SK-N-SH (cell line): ENCODE data around the gene SCN4A. TPM values are rescaled to one million over a fixed set of nuclear protein-coding genes. Genes with fewer than 3 reads are reported as not detected.

Experiments used
- CTCF ChIA-PET: fragments of 300-600, 350-600 bp; formaldehyde crosslinking; extraction: SDS; loops from one replicate; lab custom pipeline; 2021; lab: Yijun Ruan, JAX
- POLR2A ChIA-PET: fragments of 350-600 bp; sonication (Branson Sonifier 250); formaldehyde crosslinking; extraction: SDS; loops from one replicate; lab custom pipeline; 2020; ENCODE audit warnings: antibody characterized with exemption, inconsistent platforms; lab: Yijun Ruan, JAX
- DNase-seq: peaks from one replicate; pipeline ENCODE4 v3.0.0; 2012
- H2AFZ ChIP-seq: fragments of 200-600 bp; sonication (generic); 2 replicates; pipeline ENCODE4 v1.8.1; 2016; ENCODE audit warnings: antibody characterized with exemption, mild to moderate bottlenecking, low read depth
- H3F3A ChIP-seq: fragments of 200-600 bp; sonication (generic); replicated peaks from 2 replicates; pipeline ENCODE3; 2016; ENCODE audit warnings: antibody characterized with exemption, mild to moderate bottlenecking; ENCODE audit not compliant: insufficient read depth
- H3K27ac ChIP-seq, 2 experiments: fragments of 200-500 bp in 1 of 2; fragments of 200-600 bp in 1 of 2; sonication (Bioruptor generic) in 1 of 2; sonication (generic), shearing (Covaris generic) in 1 of 2; 2 replicates each; pipeline versions ENCODE4 v1.5.1 to v1.6.1; 2014 to 2016; ENCODE audit warnings: low read depth in 2 of 2, inconsistent platforms in 1 of 2, low read length in 1 of 2, mild to moderate bottlenecking in 1 of 2, mixed read lengths in 1 of 2
- H3K27me3 ChIP-seq: fragments of 200-600 bp; sonication (generic), shearing (Covaris generic); 2 replicates; pipeline ENCODE4 v1.6.1; 2016; ENCODE audit warnings: mixed run types; ENCODE audit not compliant: insufficient read depth
- H3K36me3 ChIP-seq, 2 experiments: fragments of 200-500 bp in 1 of 2; fragments of 200-600 bp in 1 of 2; sonication (Bioruptor generic) in 1 of 2; sonication (generic) in 1 of 2; replicated peaks in 1 of 2; 2 replicates each; pipeline versions ENCODE3 to v1.5.1; 2014 to 2016; ENCODE audit warnings: low read length in 1 of 2, mild to moderate bottlenecking in 1 of 2; ENCODE audit not compliant: insufficient read depth in 2 of 2, control insufficient read depth in 1 of 2
- H3K4me1 ChIP-seq, 2 experiments: fragments of 200-500 bp in 1 of 2; fragments of 200-600 bp in 1 of 2; sonication (Bioruptor generic) in 1 of 2; sonication (generic), shearing (Covaris generic) in 1 of 2; 2 replicates each; pipeline versions ENCODE4 v1.5.1 to v1.6.1; 2014 to 2016; ENCODE audit warnings: low read depth in 1 of 2, low read length in 1 of 2, mixed run types in 1 of 2; ENCODE audit not compliant: insufficient read depth in 2 of 2, control insufficient read depth in 1 of 2
- H3K4me2 ChIP-seq: fragments of 200-600 bp; sonication (generic), shearing (Covaris generic); 2 replicates; pipeline ENCODE4 v1.6.1; 2017; ENCODE audit warnings: mixed run types
- H3K4me3 ChIP-seq, 2 experiments: fragments of 200-500 bp in 1 of 2; fragments of 200-600 bp in 1 of 2; sonication (Bioruptor generic) in 1 of 2; sonication (generic), shearing (Covaris generic) in 1 of 2; 2 replicates each; pipeline versions ENCODE4 v1.5.1 to v1.8.1; 2014 to 2016; ENCODE audit warnings: low read depth in 2 of 2, inconsistent platforms in 1 of 2, low read length in 1 of 2, mild to moderate bottlenecking in 1 of 2, mixed read lengths in 1 of 2, moderate library complexity in 1 of 2
- H3K79me2 ChIP-seq: fragments of 200-600 bp; sonication (generic); 2 replicates; pipeline ENCODE4 v1.8.1; 2017; ENCODE audit warnings: mild to moderate bottlenecking; ENCODE audit not compliant: insufficient read depth
- H3K9ac ChIP-seq: fragments of 200-600 bp; sonication (generic); 2 replicates; pipeline ENCODE4 v1.6.1; 2017; ENCODE audit warnings: mixed run types
- H3K9me2 ChIP-seq: fragments of 200-600 bp; sonication (generic); 2 replicates; pipeline ENCODE4 v1.6.1; 2017; ENCODE audit warnings: mixed run types
- H3K9me3 ChIP-seq: fragments of 200-600 bp; sonication (generic); 2 replicates; pipeline ENCODE4 v1.6.1; 2017; ENCODE audit warnings: mixed run types, mild to moderate bottlenecking, moderate library complexity
- H4K20me1 ChIP-seq: fragments of 200-600 bp; sonication (generic); 2 replicates; pipeline ENCODE4 v1.6.1; 2017; ENCODE audit warnings: mild to moderate bottlenecking, mixed run types; ENCODE audit not compliant: insufficient read depth
- ELF1 ChIP-seq: IDR thresholded peaks from 2 replicates; pipeline ENCODE4 v1.4.0; 2012
- EZH2phosphoT487 ChIP-seq: fragments of 200-600 bp; sonication (generic); IDR thresholded peaks from 2 replicates; pipeline ENCODE4 v1.6.1; 2017; ENCODE audit warnings: low read depth, mixed run types, mild to moderate bottlenecking, antibody characterized with exemption, moderate library complexity, borderline replicate concordance
- FOXM1 ChIP-seq: IDR thresholded peaks from 2 replicates; pipeline ENCODE4 v1.4.0; 2012; ENCODE audit warnings: low read depth, mild to moderate bottlenecking
- GABPA ChIP-seq: IDR thresholded peaks from 2 replicates; pipeline ENCODE4 v1.4.0; 2012; ENCODE audit warnings: low read depth, mild to moderate bottlenecking
- GATA2 ChIP-seq: sonication (generic); formaldehyde crosslinking; IDR thresholded peaks from 2 replicates; pipeline ENCODE4 v1.5.0; 2020; ENCODE audit warnings: mild to moderate bottlenecking, missing genetic modification reagents
- JUND ChIP-seq: IDR thresholded peaks from 2 replicates; pipeline ENCODE4 v1.4.0; 2012
- RCOR1 ChIP-seq: fragments of 150-350 bp; IDR thresholded peaks from 2 replicates; pipeline ENCODE4 v1.6.1; 2017; ENCODE audit warnings: antibody characterized with exemption, low read length
- RFX5 ChIP-seq: IDR thresholded peaks from 2 replicates; pipeline ENCODE4 v1.6.1; 2012; ENCODE audit warnings: mild to moderate bottlenecking, improper control_type of control experiment, low read length
- RXRA ChIP-seq: IDR thresholded peaks from 2 replicates; pipeline ENCODE4 v1.4.0; 2012; ENCODE audit warnings: low read depth, mild to moderate bottlenecking, borderline replicate concordance
- SMC3 ChIP-seq: IDR thresholded peaks from 2 replicates; pipeline ENCODE4 v1.6.1; 2012; ENCODE audit warnings: low read depth, low read length, improper control_type of control experiment
- TAF1 ChIP-seq: IDR thresholded peaks from 2 replicates; pipeline ENCODE4 v1.6.1; 2012; ENCODE audit warnings: low read depth, mild to moderate bottlenecking, low read length, moderate library complexity, borderline replicate concordance
- TCF12 ChIP-seq: IDR thresholded peaks from 2 replicates; pipeline ENCODE4 v1.4.0; 2012
- TEAD4 ChIP-seq: IDR thresholded peaks from 2 replicates; pipeline ENCODE4 v1.4.0; 2012; ENCODE audit warnings: mild to moderate bottlenecking, borderline replicate concordance; ENCODE audit not compliant: insufficient read depth
- YY1 ChIP-seq: IDR thresholded peaks from 2 replicates; pipeline ENCODE4 v1.4.0; 2012; ENCODE audit warnings: low read depth, mild to moderate bottlenecking
- WGBS: methylation state at CpG from one replicate; pipeline ENCODE4 v1.1.6; 2017; ENCODE audit warnings: low lambda C conversion rate; 5-methylcytosine and 5-hydroxymethylcytosine counted together
- polyA plus RNA-seq, 3 experiments: library from polyadenylated mRNA; depleted of rRNA; stranded (reverse); fragments of >200 nt; gene quantifications; 2 replicates each; pipeline ENCODE4 v1.2.3, GENCODE V29; 2012
- TF ChIP-seq, protein P1 (sequence below): fragments of 150-350 bp; IDR thresholded peaks from 2 replicates; pipeline ENCODE4 v1.6.1; 2017; ENCODE audit warnings: antibody characterized with exemption, low read length, low read depth, borderline replicate concordance
- TF ChIP-seq, protein P2 (sequence below): fragments of 150-350 bp; IDR thresholded peaks from 2 replicates; pipeline ENCODE4 v1.6.1; 2016; ENCODE audit warnings: mild to moderate bottlenecking, low read depth, low read length
- TF ChIP-seq, protein P3 (sequence below): IDR thresholded peaks from 2 replicates; pipeline ENCODE4 v1.4.0; 2012; ENCODE audit warnings: low read depth, borderline replicate concordance
- TF ChIP-seq, protein P4 (sequence below): IDR thresholded peaks from 2 replicates; pipeline ENCODE4 v1.6.1; 2012; ENCODE audit warnings: mild to moderate bottlenecking, low read depth, low read length, moderate library complexity

The SCN4A gene
- polyA plus RNA-seq, 1 of the 3 experiments (the other 2 are of a cell fraction) = not detected

DNA sequence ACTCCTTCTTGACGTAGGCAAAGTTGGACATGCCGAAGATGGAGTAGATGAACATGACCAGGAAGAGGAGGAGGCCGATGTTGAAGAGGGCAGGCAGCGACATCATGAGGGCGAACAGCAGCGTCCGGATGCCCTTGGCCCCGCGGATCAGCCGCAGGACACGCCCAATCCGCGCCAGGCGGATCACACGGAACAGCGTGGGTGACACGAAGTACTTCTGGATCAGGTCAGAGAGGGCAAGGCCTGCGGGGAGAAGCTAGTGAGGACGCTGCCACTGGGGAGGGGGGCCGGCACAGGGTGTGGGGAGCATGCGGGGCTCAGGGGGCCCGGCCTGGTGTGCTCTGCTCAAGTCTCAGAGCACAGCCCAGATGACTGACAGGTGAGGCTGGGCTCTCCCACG is 31.0 kb downstream of the SCN4A start:
- DNase-seq = no peak
- Histone ChIP-seq H3K27me3 (no peaks in the 10 kb centered on the region), H3K9me2 (no peaks in the 10 kb centered on the region)
- WGBS = 69% methylated on average over 20 of the region's 23 CpGs
- TF ChIP-seq RFX5 (no peak), YY1 (no peak), JUND (no peak), SMC3 (no peak), EZH2phosphoT487 (no peak), RCOR1 (no peak), TAF1 (no peak), ELF1 (no peak), TEAD4 (no peak), TCF12 (no peak), FOXM1 (no peak), GATA2 (CRISPR knock-in tag) (no peak), RXRA (no peak), GABPA (no peak)
- TF ChIP-seq, protein P1, sequence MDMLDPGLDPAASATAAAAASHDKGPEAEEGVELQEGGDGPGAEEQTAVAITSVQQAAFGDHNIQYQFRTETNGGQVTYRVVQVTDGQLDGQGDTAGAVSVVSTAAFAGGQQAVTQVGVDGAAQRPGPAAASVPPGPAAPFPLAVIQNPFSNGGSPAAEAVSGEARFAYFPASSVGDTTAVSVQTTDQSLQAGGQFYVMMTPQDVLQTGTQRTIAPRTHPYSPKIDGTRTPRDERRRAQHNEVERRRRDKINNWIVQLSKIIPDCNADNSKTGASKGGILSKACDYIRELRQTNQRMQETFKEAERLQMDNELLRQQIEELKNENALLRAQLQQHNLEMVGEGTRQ = no peak
- TF ChIP-seq, protein P2, sequence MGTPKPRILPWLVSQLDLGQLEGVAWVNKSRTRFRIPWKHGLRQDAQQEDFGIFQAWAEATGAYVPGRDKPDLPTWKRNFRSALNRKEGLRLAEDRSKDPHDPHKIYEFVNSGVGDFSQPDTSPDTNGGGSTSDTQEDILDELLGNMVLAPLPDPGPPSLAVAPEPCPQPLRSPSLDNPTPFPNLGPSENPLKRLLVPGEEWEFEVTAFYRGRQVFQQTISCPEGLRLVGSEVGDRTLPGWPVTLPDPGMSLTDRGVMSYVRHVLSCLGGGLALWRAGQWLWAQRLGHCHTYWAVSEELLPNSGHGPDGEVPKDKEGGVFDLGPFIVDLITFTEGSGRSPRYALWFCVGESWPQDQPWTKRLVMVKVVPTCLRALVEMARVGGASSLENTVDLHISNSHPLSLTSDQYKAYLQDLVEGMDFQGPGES = no peak
- TF ChIP-seq, protein P3, sequence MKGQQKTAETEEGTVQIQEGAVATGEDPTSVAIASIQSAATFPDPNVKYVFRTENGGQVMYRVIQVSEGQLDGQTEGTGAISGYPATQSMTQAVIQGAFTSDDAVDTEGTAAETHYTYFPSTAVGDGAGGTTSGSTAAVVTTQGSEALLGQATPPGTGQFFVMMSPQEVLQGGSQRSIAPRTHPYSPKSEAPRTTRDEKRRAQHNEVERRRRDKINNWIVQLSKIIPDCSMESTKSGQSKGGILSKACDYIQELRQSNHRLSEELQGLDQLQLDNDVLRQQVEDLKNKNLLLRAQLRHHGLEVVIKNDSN = no peak
- TF ChIP-seq, protein P4, sequence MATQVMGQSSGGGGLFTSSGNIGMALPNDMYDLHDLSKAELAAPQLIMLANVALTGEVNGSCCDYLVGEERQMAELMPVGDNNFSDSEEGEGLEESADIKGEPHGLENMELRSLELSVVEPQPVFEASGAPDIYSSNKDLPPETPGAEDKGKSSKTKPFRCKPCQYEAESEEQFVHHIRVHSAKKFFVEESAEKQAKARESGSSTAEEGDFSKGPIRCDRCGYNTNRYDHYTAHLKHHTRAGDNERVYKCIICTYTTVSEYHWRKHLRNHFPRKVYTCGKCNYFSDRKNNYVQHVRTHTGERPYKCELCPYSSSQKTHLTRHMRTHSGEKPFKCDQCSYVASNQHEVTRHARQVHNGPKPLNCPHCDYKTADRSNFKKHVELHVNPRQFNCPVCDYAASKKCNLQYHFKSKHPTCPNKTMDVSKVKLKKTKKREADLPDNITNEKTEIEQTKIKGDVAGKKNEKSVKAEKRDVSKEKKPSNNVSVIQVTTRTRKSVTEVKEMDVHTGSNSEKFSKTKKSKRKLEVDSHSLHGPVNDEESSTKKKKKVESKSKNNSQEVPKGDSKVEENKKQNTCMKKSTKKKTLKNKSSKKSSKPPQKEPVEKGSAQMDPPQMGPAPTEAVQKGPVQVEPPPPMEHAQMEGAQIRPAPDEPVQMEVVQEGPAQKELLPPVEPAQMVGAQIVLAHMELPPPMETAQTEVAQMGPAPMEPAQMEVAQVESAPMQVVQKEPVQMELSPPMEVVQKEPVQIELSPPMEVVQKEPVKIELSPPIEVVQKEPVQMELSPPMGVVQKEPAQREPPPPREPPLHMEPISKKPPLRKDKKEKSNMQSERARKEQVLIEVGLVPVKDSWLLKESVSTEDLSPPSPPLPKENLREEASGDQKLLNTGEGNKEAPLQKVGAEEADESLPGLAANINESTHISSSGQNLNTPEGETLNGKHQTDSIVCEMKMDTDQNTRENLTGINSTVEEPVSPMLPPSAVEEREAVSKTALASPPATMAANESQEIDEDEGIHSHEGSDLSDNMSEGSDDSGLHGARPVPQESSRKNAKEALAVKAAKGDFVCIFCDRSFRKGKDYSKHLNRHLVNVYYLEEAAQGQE = no peak
- TF ChIP-seq, all 33 proteins: peak for 0
- Histone ChIP-seq H3K36me3 (no peaks in the 10 kb centered on the region), H3K9me3 (no peaks in the 10 kb centered on the region), H3K4me2 (no peak overlapping the region), H3F3A (no peaks in the 10 kb centered on the region), H4K20me1 (no peaks in the 10 kb centered on the region), H2AFZ (no peak overlapping the region), H3K9ac (no peak overlapping the region), H3K27ac (no peak overlapping the region), H3K4me1 (no peaks in the 10 kb centered on the region), H3K79me2 (no peaks in the 10 kb centered on the region), H3K4me3 (no peak overlapping the region)
- CTCF ChIA-PET = interaction anchor here (1.0 to 3.7 kb wide), 3 partner anchors 10 to 65 kb away, joined by 3 to 24 read pairs (median 3); partner anchors contain the start of genes CD79B and GH1
- POLR2A ChIA-PET = no interaction called here
